GF-D8 (cell line): ENCODE results near the gene KCNN3.

Source experiments
- DNase-seq: peaks from one replicate; lab custom pipeline; 2025; lab: John Stamatoyannopoulos, UW

Gene KCNN3

DNA sequence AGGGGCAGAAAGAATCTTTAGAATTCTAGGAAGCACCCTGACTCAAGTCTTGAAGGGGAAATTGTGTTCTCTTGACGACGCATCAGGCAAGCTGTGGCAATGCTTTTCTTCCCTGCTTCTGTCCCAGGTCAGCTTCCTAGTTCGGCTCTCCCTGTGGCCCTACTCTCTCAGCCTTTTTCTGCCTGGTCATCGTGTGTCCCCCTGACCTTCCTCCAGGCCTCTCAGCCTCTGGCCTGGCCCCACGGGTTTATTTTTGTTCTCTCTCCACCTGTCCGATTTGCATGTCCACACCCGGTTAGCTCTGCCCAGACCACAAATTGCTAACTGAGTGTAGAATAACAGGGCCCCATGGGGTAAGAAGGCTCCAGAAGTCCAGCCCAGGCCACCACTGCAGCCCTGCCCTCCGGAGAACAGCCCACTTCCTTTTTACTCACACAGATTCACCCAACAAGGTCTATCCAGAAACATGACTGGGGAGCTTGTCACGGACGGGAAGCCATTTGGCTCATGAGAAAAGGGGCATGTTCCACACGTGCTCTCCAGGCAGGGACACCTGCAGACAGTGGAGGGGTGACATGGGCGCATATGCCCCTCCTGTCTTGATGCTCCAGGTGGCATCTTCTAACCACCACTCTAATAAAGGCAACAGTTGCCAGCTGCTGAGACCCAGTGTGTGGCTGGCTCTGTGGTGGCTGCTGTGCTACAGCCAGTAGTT, 9.8 kb downstream of the KCNN3 start:
- no peak for DNase-seq

GRCh38 chr1:154859786-154860155, 10.3 kb downstream of the KCNN3 start:
- DNase-seq, result no peak

DNA sequence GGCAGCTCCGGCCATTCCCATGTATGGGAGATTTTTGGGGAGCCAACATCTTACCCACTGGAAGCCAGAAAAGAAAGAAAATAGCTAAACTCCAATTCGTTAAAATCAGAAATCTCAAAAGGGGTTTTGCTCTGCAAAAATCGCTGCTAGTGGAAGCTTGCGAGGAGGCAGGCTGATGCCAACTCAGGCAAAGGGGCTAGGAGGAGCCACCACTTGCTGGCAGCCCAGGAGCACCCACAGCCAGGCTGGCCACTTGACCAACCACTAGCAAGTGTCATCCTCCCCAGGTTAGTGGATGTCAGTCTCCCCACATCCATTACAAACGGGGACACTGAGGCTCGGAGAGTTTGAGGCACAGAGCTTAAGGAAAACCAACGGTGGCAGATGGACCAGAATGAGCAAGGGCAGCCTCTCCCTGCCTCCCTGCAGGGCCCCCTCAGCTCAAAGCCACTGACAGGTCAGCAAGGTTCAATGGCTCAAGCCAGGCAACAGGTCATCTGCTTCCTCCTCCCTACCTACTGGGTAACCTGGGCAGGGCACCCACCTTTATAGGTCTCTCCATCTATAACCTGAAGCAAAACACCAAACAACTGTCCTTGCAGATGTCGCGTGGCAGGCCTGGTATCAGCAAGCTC, 10.8 kb downstream of the KCNN3 start:
- no peak for DNase-seq

- no peak for DNase-seq
These were observed 12.5 kb downstream of the KCNN3 start for GRCh38 chr1:154857441-154858215.

DNA sequence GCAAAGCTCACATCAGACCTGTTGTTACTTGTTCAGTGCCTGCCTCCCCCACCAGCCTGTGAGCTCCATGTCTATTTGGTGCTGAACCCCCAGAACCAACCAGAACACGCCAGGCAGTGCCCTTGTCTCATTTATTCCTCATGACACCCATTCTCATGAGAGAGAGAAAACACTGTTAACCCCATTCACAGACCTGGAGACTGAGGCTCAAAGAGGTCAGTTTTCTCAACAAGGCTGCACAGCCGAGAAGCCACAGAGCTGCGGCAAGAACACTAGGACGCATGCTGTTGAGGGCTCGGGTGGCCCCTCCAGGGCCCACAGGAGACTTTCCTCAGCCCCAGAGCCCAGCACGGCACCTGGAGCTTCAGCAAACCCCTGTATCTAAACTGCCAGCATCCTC, 13.1 kb downstream of the KCNN3 start:
- DNase-seq, result no peak

GRCh38 chr1:154856544-154856943, 13.5 kb downstream of the KCNN3 start:
- no peak for DNase-seq

DNA sequence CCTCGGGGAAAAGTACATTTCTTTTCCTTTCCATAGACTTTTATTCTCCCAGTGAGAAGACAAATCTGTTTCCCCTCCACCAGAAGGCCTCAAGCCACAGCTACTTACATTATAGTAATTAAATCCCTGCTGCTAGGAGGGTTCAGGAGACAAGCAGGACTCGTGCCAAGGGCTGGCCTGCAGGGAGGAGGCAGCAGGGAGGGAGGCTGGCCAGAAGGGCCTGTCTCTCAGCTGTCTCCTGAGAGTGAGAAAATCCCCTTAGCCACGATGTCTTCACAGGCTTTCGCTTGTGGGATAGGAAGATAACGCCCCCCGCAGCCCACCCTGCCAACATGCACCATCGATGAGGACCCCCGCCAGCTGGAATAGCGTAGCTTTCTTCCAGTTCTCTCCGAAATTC, 14.0 kb downstream of the KCNN3 start:
- DNase-seq, result no peak

- DNase-seq, result no peak
These were observed 14.8 kb downstream of the KCNN3 start for GRCh38 chr1:154855186-154855851.

GRCh38 chr1:154852845-154853244, 17.2 kb downstream of the KCNN3 start:
- DNase-seq, result no peak

DNA sequence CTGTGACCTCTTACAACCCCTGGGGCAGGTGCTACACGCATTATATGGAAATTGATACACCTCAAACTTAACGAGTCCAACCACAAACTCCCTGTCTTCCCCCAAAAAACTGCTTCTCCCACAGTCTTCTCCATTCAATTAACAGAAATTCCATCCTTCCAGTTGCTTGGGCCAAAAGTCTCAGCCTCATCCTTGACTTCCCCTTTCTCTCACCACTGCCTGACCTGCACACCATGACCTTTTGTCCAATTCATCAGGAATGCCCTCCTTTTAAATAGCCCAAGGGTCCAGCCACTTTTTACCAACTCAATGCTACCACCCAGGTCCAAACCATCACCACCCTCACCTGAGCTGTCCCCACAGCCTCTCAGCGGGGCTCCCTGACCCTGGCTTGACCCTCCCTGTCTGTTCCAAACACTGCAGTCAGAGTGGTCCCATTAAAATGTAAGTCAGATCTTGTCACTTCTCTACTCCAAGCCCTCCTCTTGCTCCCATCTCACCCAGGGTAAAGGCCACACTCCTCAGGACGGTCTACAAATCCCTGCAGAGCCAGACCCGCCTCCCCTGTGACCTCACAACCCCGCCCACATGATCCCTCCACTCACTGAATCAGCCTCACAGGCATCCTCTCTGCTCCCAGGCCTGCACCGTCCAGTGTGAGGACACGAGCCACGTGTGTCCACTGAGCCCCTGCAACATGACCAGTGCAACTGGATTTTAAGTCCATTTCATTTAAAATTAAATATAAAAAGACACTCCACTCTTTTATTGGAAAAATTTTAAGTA, 18.5 kb downstream of the KCNN3 start:
- no peak for DNase-seq

DNA sequence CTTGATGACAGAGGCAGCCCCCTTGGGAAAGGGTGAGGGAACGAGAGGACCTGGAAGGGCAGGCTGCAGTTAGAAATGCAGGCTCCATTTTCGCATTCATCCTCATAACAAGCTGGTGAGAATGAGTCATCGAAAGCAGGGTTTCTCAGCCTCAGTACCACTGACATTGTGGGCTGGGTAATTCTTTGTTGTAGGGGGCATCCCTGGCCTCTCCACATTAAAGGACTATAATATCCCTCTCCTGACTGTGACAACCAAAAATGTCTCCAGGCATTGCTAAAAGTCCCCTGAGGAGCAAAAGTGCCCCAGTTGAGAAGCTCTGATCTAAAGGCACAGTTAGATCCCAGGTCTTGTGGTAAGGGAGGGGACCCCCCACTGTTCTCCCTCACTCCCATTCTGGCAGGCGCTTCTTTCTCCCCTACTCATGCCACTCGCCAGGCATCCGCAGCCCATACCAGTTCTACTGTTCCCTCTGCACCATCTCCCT, 20.4 kb downstream of the KCNN3 start:
- DNase-seq, result no peak

- DNase-seq, result no peak
These were observed 21.1 kb downstream of the KCNN3 start for GRCh38 chr1:154848983-154849382.

GRCh38 chr1:154847891-154848290, 22.2 kb downstream of the KCNN3 start:
- DNase-seq, result no peak

GRCh38 chr1:154846565-154847442, 23.3 kb downstream of the KCNN3 start:
- no peak for DNase-seq

DNA sequence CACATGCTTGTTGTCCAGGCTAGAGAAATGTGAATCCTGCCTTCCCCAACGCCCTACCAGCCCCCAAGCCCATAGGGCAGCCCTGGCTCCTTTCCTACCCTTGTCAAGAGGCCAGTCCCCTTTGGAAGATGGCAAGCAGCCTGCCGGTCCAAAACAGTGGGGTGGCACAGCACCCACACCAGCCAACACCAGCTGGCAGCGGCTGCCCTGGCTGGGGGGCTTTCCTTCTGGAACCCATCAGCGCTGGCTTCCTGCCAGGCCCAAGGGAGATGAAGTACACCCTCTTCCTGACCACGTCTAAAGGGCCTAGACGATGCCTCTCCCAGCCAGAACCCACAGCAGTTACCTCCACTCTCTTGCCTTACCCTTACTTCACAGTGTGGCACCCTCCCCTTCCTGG, 24.2 kb downstream of the KCNN3 start:
- DNase-seq, result no peak

DNA sequence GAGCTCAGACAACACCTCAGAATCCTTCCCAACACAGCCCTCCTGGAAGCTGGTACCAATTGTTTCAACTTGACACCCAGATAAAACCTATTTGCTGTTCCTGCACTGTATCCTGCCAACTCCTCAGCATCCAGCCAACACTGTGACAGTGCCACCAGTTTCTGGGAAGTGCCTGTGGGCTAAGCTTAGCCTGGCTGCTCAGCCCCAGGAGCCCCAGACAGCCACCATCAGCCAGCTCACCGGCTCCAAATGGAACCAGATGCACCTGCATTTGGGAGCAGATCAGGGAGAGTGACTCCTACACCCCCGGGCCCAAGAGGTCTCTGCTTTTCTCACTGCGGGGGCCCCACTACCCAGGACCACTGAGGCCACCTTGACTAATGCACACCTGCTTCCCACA, 24.9 kb downstream of the KCNN3 start:
- no peak for DNase-seq

- no peak for DNase-seq
These were observed 25.8 kb downstream of the KCNN3 start for GRCh38 chr1:154844297-154844681.

- DNase-seq, result no peak
These were observed 26.3 kb downstream of the KCNN3 start for GRCh38 chr1:154843636-154844296.

- no peak for DNase-seq
These were observed 27.4 kb downstream of the KCNN3 start for GRCh38 chr1:154842635-154843034.

DNA sequence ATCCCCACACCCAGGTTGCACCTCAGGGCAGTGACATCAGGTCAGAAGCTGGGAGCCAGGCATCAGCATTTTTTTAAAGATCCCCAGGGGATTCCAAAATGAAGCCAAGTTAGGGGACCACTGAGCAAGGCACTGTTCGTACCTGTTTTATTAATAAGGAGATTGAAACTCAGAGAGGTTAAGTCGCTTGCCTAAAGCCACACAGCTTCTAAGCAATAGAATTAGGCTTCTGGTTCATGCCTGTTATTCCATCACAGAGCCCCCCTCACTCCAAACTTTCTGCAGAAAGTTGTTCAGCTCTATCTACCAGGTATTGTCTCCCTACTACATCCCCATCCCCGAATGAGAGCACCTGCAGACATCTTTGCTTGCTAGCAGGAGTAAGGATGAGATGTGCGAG, 28.7 kb downstream of the KCNN3 start:
- no peak for DNase-seq
